NCI-H345 treated with DMSO at 0.1 percent for 48 hours (cell line): ENCODE results near the gene PCP4.

Experiments
- DNase-seq: peaks from one replicate; lab custom pipeline; 2025; ENCODE audit not compliant: unreplicated experiment; lab: John Stamatoyannopoulos, UW

The PCP4 gene

GRCh38 chr21:39918558-39918957 lies 51.3 kb downstream of the PCP4 start:
- no peak for DNase-seq

GRCh38 chr21:39923476-39923875 lies 56.2 kb downstream of the PCP4 start:
- DNase-seq = no peak

GRCh38 chr21:39924577-39925308 lies 57.5 kb downstream of the PCP4 start:
- no peak for DNase-seq

DNA sequence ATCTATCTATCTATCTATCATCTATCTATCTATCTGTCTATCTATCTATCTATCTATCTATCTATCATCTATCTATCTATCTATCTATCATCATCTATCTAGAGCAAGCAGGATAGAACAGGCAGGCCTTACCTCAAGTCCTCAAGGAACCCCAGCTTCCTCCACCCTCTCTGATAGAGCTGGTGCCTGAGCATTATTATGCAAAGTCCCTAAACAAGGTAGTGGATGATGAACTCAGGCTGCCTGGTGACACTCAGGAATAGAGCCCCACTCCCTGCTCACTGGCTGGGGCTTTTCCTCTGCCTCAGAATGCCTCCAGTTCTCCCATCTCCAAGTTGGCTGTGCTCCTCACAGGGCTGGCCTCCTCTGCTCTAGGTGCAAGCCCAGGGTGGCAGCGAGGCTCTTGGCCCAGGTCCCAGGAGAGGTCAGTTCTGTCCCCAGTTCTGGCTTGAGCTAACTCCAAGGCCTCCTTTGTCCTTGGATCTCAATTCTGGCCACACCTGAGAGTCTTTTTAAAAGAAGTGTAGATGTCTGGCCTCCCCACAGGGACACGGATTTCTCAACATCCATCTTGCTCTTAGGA lies 60.2 kb downstream of the PCP4 start:
- no peak for DNase-seq

DNA sequence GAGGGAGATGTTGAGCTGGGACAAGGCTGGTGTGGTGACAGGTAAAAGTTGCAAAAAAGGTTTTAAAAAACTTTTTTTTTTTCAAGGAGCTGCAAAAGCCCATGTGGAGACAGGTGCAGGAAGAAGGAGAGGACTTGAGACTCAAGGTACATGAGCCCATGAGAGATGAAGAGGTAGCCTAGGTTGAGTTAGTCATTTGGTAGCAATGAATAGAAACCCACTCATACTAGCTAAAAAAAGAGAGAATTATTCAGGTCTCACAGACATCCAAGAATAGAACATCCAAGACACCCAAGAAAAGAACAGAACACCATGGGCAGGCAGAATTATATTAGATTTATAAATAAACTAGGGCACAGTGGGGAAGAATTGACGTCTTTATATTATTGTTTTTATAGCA lies 65.1 kb downstream of the PCP4 start:
- no peak for DNase-seq

GRCh38 chr21:39934895-39935294 lies 67.7 kb downstream of the PCP4 start:
- DNase-seq = no peak

DNA sequence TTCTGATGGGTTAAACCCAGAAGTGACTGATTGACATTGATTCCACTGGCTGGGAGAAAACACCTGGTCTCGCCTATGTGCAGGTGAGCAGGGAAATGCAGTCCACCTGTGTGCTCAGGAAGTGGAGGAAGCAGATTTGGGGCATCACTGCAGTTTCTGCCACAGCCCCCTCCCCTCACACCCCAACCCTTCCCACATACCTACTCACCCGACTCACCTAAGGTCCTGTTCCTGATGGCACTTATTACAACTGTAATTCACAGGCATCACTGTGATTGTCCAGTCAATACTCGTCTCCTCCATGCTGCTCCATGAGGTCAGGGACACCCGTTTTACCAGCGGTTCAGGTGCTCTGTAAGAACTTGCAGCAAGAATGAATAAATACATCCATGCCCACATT lies 68.5 kb downstream of the PCP4 start:
- DNase-seq = no peak

- no peak for DNase-seq
Observed at GRCh38 chr21:39938086-39938625, 70.9 kb downstream of the PCP4 start.

GRCh38 chr21:39946199-39946598 lies 79.0 kb downstream of the PCP4 start:
- DNase-seq = no peak

GRCh38 chr21:39947031-39947430 lies 79.8 kb downstream of the PCP4 start:
- DNase-seq = no peak

DNA sequence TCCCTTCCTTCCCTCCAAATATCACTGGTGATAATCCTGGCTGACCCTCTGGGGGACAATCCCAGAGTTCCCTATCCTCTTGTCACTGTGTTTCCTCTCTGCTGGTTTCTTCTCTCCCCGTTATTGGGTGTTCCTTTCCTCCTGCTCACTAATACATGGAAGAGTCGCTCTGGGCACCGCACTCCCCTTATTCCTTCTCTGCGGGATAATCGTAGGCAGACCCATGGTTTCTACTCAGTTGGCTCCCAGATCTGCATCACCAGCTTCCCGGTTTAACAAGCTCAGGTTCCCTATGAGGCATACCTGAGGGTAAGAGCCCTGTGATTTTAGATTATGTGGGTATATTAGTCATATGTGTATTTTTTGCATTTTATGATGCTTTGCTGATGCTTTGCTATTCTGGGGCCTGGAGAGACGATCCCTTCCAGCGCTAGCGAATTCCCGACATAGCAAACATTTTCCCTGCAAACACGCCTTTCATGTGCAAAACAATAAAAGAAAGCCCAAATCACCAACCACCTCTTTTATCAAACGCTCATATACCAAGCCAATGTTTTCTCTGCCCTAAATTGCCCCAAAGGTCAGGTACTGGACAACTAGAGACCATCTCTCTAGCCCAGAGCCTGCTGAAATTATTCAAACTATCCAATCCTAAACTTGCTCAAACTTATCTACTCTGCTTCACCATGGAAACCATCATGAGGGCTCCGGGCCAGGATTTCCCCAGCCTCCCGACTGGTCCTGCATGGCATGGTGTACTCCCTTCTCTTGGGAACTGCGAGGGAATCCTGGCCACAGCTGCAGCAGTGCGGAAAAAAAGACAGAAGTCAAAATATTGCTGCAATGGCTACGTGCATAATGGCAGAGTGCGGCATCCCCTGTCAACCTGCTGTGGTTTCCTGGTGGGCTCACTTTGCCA lies 84.2 kb downstream of the PCP4 start:
- no peak for DNase-seq

DNA sequence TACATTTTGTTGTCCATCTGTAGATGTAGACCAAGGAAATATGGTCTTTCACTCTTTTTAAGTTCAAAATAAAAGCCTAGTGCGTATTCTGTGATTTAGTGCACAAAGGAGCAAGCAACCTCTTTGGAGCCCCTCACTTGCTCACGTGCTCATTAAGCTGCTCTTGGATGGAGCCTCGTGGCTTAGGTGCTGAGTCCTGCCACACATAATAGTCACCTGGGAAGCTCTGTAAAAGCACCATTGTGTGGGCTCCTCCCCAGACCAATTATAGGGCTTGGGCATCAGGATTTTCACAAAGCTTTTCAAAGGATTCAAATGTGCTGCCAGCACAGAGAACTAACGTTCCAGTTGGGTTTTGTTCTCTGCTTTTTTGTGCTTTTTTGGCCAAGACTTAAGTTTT lies 85.0 kb downstream of the PCP4 start:
- DNase-seq = no peak

- DNase-seq = no peak
Observed at GRCh38 chr21:39954570-39954969, 87.3 kb downstream of the PCP4 start.

DNA sequence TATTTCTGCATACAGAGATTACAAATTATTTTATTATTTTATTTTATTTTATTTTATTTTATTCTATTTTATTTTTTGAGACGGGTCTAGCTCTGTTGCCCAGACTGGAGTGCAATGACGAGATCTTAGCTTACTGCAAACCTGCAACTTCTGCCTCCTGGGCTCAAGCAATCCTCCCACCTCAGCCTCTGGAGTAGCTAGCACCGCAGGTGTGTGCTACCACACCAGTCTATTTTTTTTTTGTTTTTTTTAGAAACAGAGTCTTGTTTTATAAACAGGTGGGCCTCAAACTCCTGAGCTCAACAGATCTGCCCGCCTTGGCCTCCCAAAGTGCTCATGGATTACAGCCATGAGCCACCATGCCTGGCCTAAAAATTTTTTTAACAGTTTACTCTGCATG lies 88.1 kb downstream of the PCP4 start:
- DNase-seq = no peak

DNA sequence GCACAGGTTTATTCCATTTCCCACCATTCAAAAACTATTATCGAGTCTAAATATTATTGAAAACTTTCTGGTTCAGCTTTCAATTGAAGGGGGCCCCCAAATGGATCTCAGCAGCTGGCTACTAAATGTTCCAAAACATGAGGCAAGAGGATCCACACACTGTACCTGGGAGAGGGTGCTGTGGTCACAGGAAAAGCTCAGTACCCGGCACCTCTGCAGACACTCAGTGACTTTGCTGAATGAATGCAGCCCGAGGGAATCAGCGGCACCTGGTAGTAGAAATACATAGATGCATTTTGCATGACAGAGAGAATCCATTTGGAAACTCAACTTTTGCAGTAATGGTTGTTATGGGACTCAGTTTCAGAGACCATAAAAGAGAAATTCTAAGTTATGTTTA lies 89.3 kb downstream of the PCP4 start:
- no peak for DNase-seq

- no peak for DNase-seq
Observed at GRCh38 chr21:39958731-39959130, 91.5 kb downstream of the PCP4 start.

DNA sequence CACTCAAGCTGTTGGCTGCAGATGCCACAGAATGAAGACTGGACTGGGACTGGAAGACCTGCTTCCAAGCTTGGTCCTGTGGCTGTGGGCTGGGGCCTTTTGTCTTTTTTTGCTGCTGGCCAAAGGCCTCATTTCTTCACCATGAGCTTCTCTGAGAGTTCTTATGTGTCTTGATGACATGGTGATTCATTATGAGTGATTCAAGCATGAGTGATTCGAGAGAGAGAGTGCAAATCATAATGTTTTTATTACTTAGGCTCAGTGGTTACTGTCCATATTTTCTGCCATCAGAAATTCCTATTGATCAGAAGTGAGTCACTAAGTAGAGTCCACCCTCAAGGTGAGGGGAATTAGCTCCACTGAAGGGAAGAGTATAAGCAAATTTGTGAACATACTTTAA lies 94.0 kb downstream of the PCP4 start:
- no peak for DNase-seq

- DNase-seq = no peak
Observed at GRCh38 chr21:39965026-39965425, 97.8 kb downstream of the PCP4 start.

- DNase-seq = no peak
Observed at GRCh38 chr21:39966786-39967185, 99.5 kb downstream of the PCP4 start.

- DNase-seq = no peak
Observed at GRCh38 chr21:39968010-39968409, 100.8 kb downstream of the PCP4 start.

DNA sequence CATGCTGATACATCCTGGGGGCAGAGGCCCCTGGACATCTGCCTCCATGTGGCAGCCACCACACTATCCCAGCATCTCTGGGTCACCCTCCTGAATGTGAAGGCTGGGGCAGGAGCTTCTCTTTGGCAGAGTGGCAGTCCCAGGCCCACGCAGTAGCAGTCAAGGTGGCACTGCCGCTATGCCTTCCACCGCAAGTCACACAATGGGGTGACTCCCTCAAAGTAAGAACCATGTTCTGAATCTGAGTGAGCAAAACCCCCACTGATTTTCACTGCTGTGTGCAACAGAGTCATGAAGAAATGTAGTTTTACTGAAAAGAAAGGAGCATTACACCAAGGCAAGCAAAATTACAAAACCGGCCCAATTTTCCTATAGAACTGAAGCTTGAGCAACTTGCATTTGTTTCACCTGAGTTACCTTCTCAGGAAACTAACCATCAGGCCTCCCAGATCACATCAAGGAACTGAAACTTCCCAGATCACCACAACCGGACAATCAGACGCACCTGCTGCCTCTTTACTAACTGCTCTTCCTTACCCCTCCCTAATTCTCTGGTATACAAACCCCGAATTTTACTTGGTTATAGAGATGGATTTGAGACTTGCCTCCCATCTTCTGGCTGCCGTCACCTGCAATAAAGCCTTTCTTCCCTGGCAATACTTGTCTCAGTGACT lies 102.6 kb downstream of the PCP4 start:
- no peak for DNase-seq
